H1 (cell line): ENCODE data around the gene ARHGEF19. TPM values are rescaled to one million over a fixed set of nuclear protein-coding genes. Genes with fewer than 3 reads are reported as not detected.

ENCODE experiments used
- CTCF ChIA-PET: fragments of 300-600 bp; sonication (Branson Sonifier 250); formaldehyde crosslinking; loops from one replicate; lab custom pipeline; 2021; ENCODE audit not compliant: partially characterized antibody; lab: Charles Lee
- POLR2A ChIA-PET: fragments of 300-600 bp; sonication (Branson Sonifier 250); formaldehyde crosslinking; loops from one replicate; lab custom pipeline; 2021; ENCODE audit warnings: inconsistent platforms; ENCODE audit not compliant: partially characterized antibody; lab: Charles Lee
- DNase-seq, 2 experiments: peaks; one replicate each; pipeline versions ENCODE4 v3.0.0 to v3.0.0-alpha.2; 2010 to 2022; ENCODE audit warnings: low spot score in 2 of 2, low read depth in 1 of 2, mixed read lengths in 1 of 2
- FAIRE-seq: peaks from 2 replicates; lab custom pipeline; 2011; peaks lifted over from hg19 to GRCh38; lab: Jason Lieb, UNC
- H2AFZ ChIP-seq: 2 replicates; pipeline ENCODE4 v1.8.1; 2012; ENCODE audit warnings: low read length, inconsistent platforms
- H2AK5ac ChIP-seq: 2 replicates; pipeline ENCODE4 v1.6.1; 2013; ENCODE audit warnings: low read depth, low read length
- H2BK120ac ChIP-seq: replicated peaks from 2 replicates; pipeline ENCODE3; 2013; ENCODE audit warnings: low read depth, low read length, inconsistent platforms
- H2BK12ac ChIP-seq: 2 replicates; pipeline ENCODE4 v1.6.1; 2013; ENCODE audit warnings: low read depth, low read length
- H2BK15ac ChIP-seq: 2 replicates; pipeline ENCODE4 v1.6.1; 2013; ENCODE audit warnings: low read length
- H2BK20ac ChIP-seq: 2 replicates; pipeline ENCODE4 v1.6.1; 2013; ENCODE audit warnings: low read length
- H2BK5ac ChIP-seq: 2 replicates; pipeline ENCODE4 v1.6.1; 2013; ENCODE audit warnings: low read depth, low read length
- H3K14ac ChIP-seq: 2 replicates; pipeline ENCODE4 v1.6.1; 2013; ENCODE audit warnings: inconsistent platforms; ENCODE audit not compliant: insufficient read length
- H3K18ac ChIP-seq: 2 replicates; pipeline ENCODE4 v1.6.1; 2013; ENCODE audit warnings: low read length; ENCODE audit errors: extremely low read depth
- H3K23ac ChIP-seq: 2 replicates; pipeline ENCODE4 v1.6.1; 2013; ENCODE audit warnings: inconsistent platforms; ENCODE audit not compliant: insufficient read length
- H3K23me2 ChIP-seq: 2 replicates; pipeline ENCODE4 v1.6.1; 2013; ENCODE audit warnings: low read depth, low read length
- H3K27ac ChIP-seq: 2 replicates; pipeline ENCODE4 v1.6.1; 2011; ENCODE audit warnings: low read depth, low read length, inconsistent platforms
- H3K27me3 ChIP-seq, 4 experiments: replicated peaks in 1 of 4; 1 replicate in 1 of 4; 2 replicates in 3 of 4; pipeline versions ENCODE4 v1.6.1 to v1.8.1; 2011 to 2013; ENCODE audit warnings: low read length in 3 of 4, mild to moderate bottlenecking in 3 of 4, inconsistent platforms in 2 of 4, mixed read lengths in 2 of 4, moderate library complexity in 1 of 4; ENCODE audit not compliant: control insufficient read depth in 3 of 4, insufficient read depth in 3 of 4; ENCODE audit errors: extremely low read depth in 1 of 4
- H3K36me3 ChIP-seq, 4 experiments: 2 replicates each; pipeline versions ENCODE4 v1.6.1 to v1.8.1; 2011 to 2013; ENCODE audit warnings: mild to moderate bottlenecking in 4 of 4, low read length in 3 of 4, moderate library complexity in 2 of 4, control low read depth in 1 of 4, inconsistent platforms in 1 of 4; ENCODE audit not compliant: insufficient read depth in 4 of 4, control insufficient read depth in 2 of 4
- H3K4ac ChIP-seq: replicated peaks from 2 replicates; pipeline ENCODE3; 2013; ENCODE audit warnings: low read length, low read depth, mixed read lengths, inconsistent platforms; ENCODE audit not compliant: insufficient read length
- H3K4me1 ChIP-seq, 4 experiments: replicated peaks in 1 of 4; 1 replicate in 1 of 4; 2 replicates in 3 of 4; pipeline versions ENCODE4 v1.6.1 to v1.8.1; 2011 to 2013; ENCODE audit warnings: low read length in 3 of 4, inconsistent platforms in 2 of 4, mixed read lengths in 1 of 4; ENCODE audit not compliant: insufficient read depth in 4 of 4, control insufficient read depth in 3 of 4
- H3K4me2 ChIP-seq, 2 experiments: 2 replicates each; pipeline versions ENCODE4 v1.6.1 to v1.8.1; 2011 to 2013; ENCODE audit warnings: low read depth in 2 of 2, low read length in 2 of 2, control low read depth in 1 of 2, inconsistent platforms in 1 of 2, mild to moderate bottlenecking in 1 of 2; ENCODE audit not compliant: insufficient read depth in 1 of 2
- H3K4me3 ChIP-seq, 4 experiments: fragments of 200-600, 300-600 bp in 1 of 4; sonication (generic), shearing (Covaris generic), sonication (Bioruptor Twin) in 1 of 4; 2 replicates each; pipeline versions ENCODE4 v1.5.1 to v1.8.1; 2011 to 2016; ENCODE audit warnings: low read length in 4 of 4, low read depth in 3 of 4, control low read depth in 2 of 4, inconsistent platforms in 2 of 4, mild to moderate bottlenecking in 2 of 4, mixed read lengths in 1 of 4, moderate library complexity in 1 of 4; ENCODE audit not compliant: insufficient read depth in 2 of 4; ENCODE audit errors: extremely low read depth in 1 of 4
- H3K56ac ChIP-seq: replicated peaks from 2 replicates; pipeline ENCODE3; 2013; ENCODE audit warnings: low read depth, mild to moderate bottlenecking, mixed read lengths, low read length, inconsistent platforms; ENCODE audit not compliant: insufficient read length
- H3K79me1 ChIP-seq: 2 replicates; pipeline ENCODE4 v1.6.1; 2013; ENCODE audit warnings: low read depth, low read length, control low read depth
- H3K79me2 ChIP-seq, 2 experiments: 2 replicates each; pipeline versions ENCODE4 v1.6.1 to v1.8.1; 2012 to 2013; ENCODE audit warnings: low read length in 2 of 2, mild to moderate bottlenecking in 2 of 2, inconsistent platforms in 1 of 2; ENCODE audit not compliant: insufficient read depth in 2 of 2, control insufficient read depth in 1 of 2
- H3K9ac ChIP-seq, 4 experiments: replicated peaks in 1 of 4; 1 replicate in 1 of 4; 2 replicates in 3 of 4; pipeline versions ENCODE4 v1.6.1 to v1.8.1; 2011 to 2013; ENCODE audit warnings: low read depth in 3 of 4, low read length in 3 of 4, control low read depth in 2 of 4, mild to moderate bottlenecking in 2 of 4, moderate library complexity in 2 of 4, inconsistent platforms in 1 of 4; ENCODE audit errors: extremely low read depth in 1 of 4
- H3K9me3 ChIP-seq, 2 experiments: 2 replicates each; pipeline versions ENCODE4 v1.6.1 to v1.8.1; 2012 to 2013; ENCODE audit warnings: mild to moderate bottlenecking in 2 of 2, moderate library complexity in 2 of 2, control low read depth in 1 of 2, inconsistent platforms in 1 of 2, low read depth in 1 of 2, low read length in 1 of 2, mixed read lengths in 1 of 2; ENCODE audit not compliant: insufficient read depth in 2 of 2
- H4K20me1 ChIP-seq, 2 experiments: replicated peaks in 1 of 2; 2 replicates each; pipeline versions ENCODE3 to v1.8.1; 2011 to 2013; ENCODE audit warnings: inconsistent platforms in 2 of 2, low read length in 2 of 2, mild to moderate bottlenecking in 1 of 2; ENCODE audit not compliant: insufficient read depth in 2 of 2, control insufficient read depth in 1 of 2
- H4K5ac ChIP-seq: 2 replicates; pipeline ENCODE4 v1.6.1; 2013; ENCODE audit warnings: low read length, low read depth, mixed read lengths, inconsistent platforms; ENCODE audit not compliant: insufficient read length
- H4K8ac ChIP-seq: 2 replicates; pipeline ENCODE4 v1.8.0; 2013; ENCODE audit warnings: mild to moderate bottlenecking, moderate library complexity, low read length, inconsistent platforms; ENCODE audit not compliant: insufficient read depth; ENCODE audit errors: extremely low read depth
- H4K91ac ChIP-seq: replicated peaks from 2 replicates; pipeline ENCODE3; 2013; ENCODE audit warnings: low read length, mixed read lengths, inconsistent platforms; ENCODE audit not compliant: insufficient read length
- TBP ChIP-seq: IDR thresholded peaks from 2 replicates; pipeline ENCODE4 v1.6.1; 2011; ENCODE audit warnings: low read depth, low read length, improper control_type of control experiment
- WGBS, 2 experiments: shearing (Covaris generic) in 1 of 2; methylation state at CpG; one replicate each; pipeline versions ENCODE4 v1.1.6 to v1.1.7; 2013 to 2015; ENCODE audit warnings: low lambda C conversion rate in 2 of 2, mixed read lengths in 2 of 2, inconsistent platforms in 1 of 2, low coverage in 1 of 2, missing lambda C conversion rate in 1 of 2; ENCODE audit not compliant: insufficient replicate concordance in 2 of 2, insufficient coverage in 1 of 2, insufficient read length in 1 of 2; ENCODE audit errors: extremely low coverage in 1 of 2, missing lambda C conversion rate in 1 of 2; 5-methylcytosine and 5-hydroxymethylcytosine counted together
- polyA plus RNA-seq, 7 experiments: library from polyadenylated mRNA; depleted of rRNA in 3 of 7; stranded (reverse) in 5 of 7; unstranded in 2 of 7; fragments of >200 nt in 5 of 7; fragments of 200-250 nt in 2 of 7; gene quantifications; 1 replicate in 5 of 7; 2 replicates in 1 of 7; 4 replicates in 1 of 7; pipeline versions ENCODE4 v1.2.1 to v1.2.3, GENCODE V29; 2011 to 2013; ENCODE audit warnings: missing spikeins in 2 of 7, mixed read lengths in 2 of 7
- total RNA-seq: library from RNA; stranded (reverse); fragmentation: NEBNext Ultra II Directional; extraction: Animal tissue kit (Norgen Biotek cat#: 25700); gene quantifications from 2 replicates; pipeline ENCODE4 v1.2.1, GENCODE V29; 2021

ARHGEF19 gene
- total and polyA plus RNA-seq, 2 of the 8 experiments (the other 6 are each of a cell fraction or from before 2014, with no cell fraction given), result 47.5 to 56.4 TPM

- H3K4me2 ChIP-seq, result no peak overlapping the region
- POLR2A ChIA-PET, result interaction anchor here (3.3 kb wide), 1 partner anchor 9 kb away, joined by 14 read pairs; no protein-coding TSS in a partner anchor
These were observed 40.9 kb downstream of the ARHGEF19 start for GRCh38 chr1:16171314-16172151.

More at GRCh38 chr1:16171314-16172151, 40.9 kb downstream of the ARHGEF19 start:
- H3K23me2 ChIP-seq, result peaks cover 1% of the 10 kb centered on the region; the same call in 1 of the 2 replicates
- no peaks in the 10 kb centered on the region; a peak in 1 of 7 replicates for H3K27me3 ChIP-seq
- H4K91ac ChIP-seq, result peak overlapping the region; percentile 80
- CTCF ChIA-PET, result interaction anchor here (0.6 to 6.4 kb wide), 8 partner anchors 9 to 91 kb away, joined by 3 to 53 read pairs (median 4); no protein-coding TSS in a partner anchor
- peak overlapping the region; percentile 17; the same call in 1 of the 2 replicates for H2AK5ac ChIP-seq
- H4K20me1 ChIP-seq, result no peaks in the 10 kb centered on the region
- no peak overlapping the region for H3K4me3 ChIP-seq
- H3K79me1 ChIP-seq, result no peaks in the 10 kb centered on the region
- H3K18ac ChIP-seq, result no peak overlapping the region
- DNase-seq (no peak), FAIRE-seq (no peak)
- H3K27ac ChIP-seq, result no peak overlapping the region
- no peak overlapping the region for H3K14ac ChIP-seq
- no peak overlapping the region for H2BK15ac ChIP-seq
- H4K8ac ChIP-seq, result no peak overlapping the region; the same call in 1 of the 2 replicates
- no peak overlapping the region for H3K9ac ChIP-seq
- WGBS, 2 experiments, result 92% methylated on average over 19 of the region's 19 CpGs; no CpG with 5 or more reads in 1 of the 2 experiments
- H2BK20ac ChIP-seq, result no peak overlapping the region
- no peaks in the 10 kb centered on the region for H3K36me3 ChIP-seq
- H3K79me2 ChIP-seq, result no peaks in the 10 kb centered on the region
- no peak overlapping the region for H3K4ac ChIP-seq
- H2BK5ac ChIP-seq, result no peak overlapping the region
- H2AFZ ChIP-seq, result no peak overlapping the region
- H3K9me3 ChIP-seq, result no peaks in the 10 kb centered on the region
- no peak overlapping the region for H3K56ac ChIP-seq
- peaks cover 5 to 24% (median 13%) of the 10 kb centered on the region in 4 experiments for H3K4me1 ChIP-seq
- H2BK120ac ChIP-seq, result no peak overlapping the region
- H4K5ac ChIP-seq, result no peak overlapping the region
- H2BK12ac ChIP-seq, result peak overlapping the region; percentile 6; the same call in 1 of the 2 replicates
- H3K23ac ChIP-seq, result no peak overlapping the region
- TF ChIP-seq TBP, result no peak
